Activated CD8-positive, alpha-beta memory T cell treated with anti-CD3 and anti-CD28 coated beads, Interleukin-2, amount 50 U/mL, for 24 hours (primary cell): Measurements from ENCODE around the gene CHD2.
A peak's percentile ranks its signal among the peaks of the same experiment; 100 is the strongest.
"Not testable (repeated sequence)": the region's sequence is repeated elsewhere in the genome, so short reads cannot be mapped to it uniquely, and the experiment has no call there.

Source experiments
- DNase-seq: peaks from one replicate; pipeline ENCODE4 v3.0.0-alpha.2; 2020; ENCODE audit errors: extremely low read depth

CHD2 gene

GRCh38 chr15:92899948-92900730 is at the start of gene CHD2:
CHD2 (plus strand) TSS chr15:92900324; CDS start chr15:92901238, 914 bp downstream.
- DNase-seq = no peak

- DNase-seq = no peak
Measured at GRCh38 chr15:92853222-92853621, 46.9 kb upstream of the CHD2 start.

DNA sequence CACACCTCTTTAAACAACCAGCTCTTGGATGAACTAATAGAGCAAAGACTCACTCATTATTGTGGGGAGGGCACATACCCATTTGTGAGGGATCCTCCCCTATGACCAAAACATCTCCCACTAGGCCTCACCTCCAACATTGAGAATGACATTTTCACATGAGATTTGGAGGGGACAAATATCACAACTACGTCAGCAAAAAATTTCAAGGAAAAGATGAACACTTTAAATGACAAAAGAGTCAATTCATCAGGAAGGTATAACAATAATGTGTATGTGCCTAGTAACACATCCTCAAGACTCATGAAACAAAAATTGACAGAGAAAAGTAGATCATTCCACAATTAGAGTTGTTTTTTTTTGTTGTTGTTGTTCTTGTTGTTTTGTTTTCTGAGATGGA is 38.4 kb upstream of the CHD2 start:
- no peak for DNase-seq

DNA sequence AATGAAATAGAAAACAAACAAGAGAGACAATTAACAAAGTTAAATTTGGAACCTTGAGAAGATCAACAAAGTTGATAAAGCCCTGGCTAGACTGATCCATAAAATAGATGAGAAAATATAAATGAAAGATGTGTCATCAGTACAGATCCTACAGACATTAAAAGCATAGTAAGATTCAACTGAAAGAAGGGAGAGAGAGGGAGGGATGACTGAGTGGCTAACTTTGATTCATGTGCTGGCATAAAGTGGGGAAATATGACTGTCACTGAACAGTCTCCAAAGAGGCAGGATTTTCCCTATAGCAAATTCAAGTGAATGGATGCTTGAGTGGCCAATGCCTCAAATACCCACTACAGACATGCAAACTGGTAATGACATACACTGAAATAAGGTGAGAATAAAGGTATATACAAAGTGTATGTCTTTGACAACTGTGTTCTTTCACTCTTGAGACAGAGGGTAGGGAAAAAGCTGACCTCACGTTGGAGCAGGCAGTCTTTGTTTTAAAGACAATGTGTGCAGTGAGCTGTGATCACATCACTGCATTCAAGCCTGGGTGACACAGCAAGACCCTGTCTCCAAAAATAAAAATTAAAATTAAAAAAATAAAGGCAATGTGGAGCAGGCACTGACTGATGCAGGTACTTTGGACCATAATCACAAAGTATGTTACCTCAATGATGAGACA is 35.9 kb upstream of the CHD2 start:
- no peak for DNase-seq

DNA sequence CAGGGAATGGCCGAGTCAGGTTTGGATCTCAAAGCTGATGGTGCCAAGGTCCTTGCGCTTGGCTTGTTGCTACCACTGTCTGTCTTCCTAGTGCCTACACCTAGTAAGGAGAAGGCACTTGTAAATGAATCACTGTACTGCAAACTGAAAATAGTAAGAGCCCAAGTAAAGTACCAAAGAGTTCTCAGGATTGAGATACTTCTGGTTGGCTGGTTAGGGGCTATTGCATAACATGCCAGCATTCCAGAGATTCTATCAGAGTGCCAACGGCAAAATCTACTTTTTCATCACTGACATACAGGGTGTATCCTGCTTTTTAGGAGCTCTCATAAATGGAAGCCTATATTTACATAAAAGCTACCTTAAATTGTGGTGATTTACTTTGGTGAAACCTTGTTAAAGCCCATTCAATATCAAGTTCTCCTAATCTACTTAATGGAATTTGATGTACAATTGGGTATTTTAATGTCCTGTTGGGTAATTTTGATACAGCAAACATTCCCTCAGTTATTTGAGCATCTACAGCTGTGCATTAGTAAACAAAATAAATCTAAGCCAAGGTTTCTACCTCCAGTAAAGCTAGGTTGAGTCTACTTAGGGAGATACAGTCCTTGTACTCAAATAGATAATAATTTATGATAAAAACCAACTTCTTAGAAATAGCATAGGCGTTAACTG is 30.7 kb upstream of the CHD2 start:
- DNase-seq = no peak

GRCh38 chr15:92870010-92870591 is 30.0 kb upstream of the CHD2 start:
- no peak for DNase-seq

DNA sequence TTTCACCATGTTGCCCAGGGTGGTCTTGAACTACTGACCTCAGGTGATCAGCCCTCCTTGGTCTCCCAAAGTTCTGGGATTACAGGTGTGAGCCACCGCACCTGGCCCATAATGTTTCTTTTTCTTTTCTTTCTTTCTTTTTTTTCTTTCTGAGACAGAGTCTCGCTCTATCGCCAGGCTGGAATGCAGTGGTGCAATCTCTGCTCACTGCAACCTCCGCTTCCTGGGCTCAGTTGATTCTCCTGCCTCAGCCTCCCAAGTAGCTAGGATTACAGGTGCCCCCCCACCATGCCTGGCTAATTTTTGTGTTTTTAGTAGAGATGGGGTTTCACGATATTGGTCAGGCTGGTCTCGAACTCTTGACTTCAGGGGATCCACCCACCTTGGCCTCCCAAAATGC is 27.2 kb upstream of the CHD2 start:
- DNase-seq = not testable (repeated sequence)

- DNase-seq = no peak
Measured at GRCh38 chr15:92877000-92877399, 23.1 kb upstream of the CHD2 start.

DNA sequence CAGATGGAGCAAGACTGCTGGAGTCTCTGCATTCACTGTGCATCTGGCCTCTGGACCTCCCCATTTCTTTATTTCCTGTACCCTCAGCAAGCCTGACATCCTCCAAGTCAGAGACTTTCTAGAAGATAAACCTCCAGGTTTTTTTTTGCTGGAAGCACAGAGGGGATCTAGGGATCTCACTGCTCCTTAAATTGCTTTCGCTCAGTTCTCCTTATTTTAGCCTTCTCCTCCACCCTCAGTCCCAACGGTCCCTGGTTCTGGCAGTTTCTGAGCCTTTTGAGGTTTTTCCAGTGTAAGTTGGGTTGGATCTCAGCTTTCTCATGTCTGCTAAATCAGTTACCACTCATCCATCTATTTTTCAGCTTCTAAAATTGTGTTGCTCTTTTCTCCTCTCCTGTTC is 22.7 kb upstream of the CHD2 start:
- no peak for DNase-seq

DNA sequence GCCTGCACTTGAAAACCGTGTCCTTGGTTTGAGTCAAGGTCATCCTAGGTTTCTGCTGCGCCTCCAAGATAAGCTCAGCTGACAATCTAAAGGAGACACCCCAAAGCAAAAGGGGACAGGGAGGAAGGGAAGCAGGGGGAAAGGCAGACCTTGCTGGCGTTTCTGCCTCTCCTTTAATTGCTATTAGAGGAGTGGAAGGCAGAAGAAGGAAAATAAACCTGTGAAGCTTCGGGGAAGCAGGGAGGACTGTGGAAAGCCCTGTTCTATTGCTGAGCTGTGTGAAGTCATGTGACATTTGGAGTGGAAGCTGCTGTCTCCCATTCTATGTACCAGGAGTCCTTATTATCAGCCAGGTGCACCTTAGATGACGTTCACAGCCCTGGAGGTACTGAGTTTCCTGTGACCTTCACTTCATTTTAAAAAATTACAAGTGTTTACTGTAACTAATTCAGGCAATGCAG is 21.5 kb upstream of the CHD2 start:
- DNase-seq = no peak

DNA sequence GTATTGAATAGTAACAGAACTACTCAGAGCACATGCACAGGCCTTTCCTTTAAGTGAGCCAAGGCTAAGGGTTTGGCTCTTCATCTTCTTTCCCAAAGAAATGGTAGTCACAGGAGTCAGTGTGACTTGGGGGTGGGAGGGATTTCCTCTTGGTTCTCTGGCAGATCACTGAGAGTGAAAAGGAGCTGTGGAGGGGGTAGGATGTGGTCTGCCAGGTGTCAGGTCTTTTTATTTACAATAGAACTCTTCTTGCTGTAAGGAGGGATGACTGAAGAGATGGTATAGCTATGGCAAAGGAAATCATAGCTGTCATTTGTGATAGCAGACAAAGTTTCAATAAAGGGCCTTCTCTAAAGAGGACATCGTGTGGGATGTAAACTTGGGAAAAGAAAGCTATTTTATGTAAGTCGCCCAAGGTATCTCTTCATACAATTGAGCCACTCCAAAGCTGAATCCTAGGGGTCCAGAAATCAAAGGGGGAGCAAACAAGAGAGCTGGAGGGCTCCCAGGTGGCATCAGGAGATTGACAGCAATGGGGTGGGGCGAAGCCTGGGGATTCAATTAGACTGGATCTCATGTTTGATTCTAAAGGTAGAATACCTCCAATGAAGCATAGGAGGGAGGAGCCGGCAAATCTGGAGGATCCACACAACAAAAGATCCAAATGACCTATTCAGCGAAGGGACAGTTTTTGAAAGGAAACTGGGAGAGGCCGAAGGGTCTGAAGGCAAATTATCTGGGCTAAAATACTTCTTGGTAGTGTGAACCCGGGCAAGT is 20.0 kb upstream of the CHD2 start:
- no peak for DNase-seq

DNA sequence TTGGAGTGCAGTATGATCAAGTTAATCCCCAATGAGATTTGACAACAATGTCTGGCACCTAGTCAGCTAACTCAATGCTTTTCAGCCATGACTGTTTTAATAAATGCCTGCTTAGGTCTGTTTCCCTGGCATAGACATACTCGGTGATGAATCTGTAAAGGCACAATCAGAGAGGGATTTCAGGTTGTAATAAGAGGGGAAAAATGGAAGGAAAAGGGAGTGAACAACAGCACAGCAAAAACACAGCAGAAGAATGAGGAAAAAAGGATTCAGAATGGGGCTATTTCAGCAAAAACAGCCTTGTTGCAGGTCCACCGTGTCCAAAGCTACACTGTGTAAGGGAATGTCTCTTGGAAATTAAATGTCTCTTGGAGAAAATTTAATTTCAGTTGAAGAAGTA is 19.3 kb upstream of the CHD2 start:
- DNase-seq = no peak

DNA sequence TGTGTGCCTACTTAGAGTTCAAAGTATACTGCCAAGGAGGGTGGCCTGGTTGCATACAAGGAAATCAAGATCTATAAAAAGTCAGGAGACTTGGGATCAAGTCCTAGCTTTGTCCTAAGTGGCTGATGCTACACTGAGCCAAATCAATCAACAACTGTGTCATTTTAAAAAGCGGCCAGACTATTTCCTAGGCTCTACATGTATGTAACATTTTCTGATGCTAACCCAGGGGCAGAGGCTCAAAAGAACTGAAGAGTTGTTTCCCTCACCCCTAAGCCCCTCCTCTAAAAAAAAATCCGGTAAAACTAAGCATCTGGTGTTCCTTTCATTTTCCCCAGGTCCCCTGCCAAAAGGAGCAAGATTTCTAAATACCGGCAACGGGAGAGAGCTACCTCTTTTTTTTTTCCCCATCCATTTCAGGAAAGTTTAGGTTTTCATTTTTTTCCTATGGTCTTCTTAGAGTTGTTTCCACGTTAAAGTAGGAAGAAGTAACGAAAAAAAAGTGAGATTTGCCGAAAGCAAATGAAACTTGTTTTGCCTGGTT is 18.8 kb upstream of the CHD2 start:
- DNase-seq = no peak

- peak; percentile 98 for DNase-seq
Measured at GRCh38 chr15:92881802-92882696, 18.1 kb upstream of the CHD2 start.

DNA sequence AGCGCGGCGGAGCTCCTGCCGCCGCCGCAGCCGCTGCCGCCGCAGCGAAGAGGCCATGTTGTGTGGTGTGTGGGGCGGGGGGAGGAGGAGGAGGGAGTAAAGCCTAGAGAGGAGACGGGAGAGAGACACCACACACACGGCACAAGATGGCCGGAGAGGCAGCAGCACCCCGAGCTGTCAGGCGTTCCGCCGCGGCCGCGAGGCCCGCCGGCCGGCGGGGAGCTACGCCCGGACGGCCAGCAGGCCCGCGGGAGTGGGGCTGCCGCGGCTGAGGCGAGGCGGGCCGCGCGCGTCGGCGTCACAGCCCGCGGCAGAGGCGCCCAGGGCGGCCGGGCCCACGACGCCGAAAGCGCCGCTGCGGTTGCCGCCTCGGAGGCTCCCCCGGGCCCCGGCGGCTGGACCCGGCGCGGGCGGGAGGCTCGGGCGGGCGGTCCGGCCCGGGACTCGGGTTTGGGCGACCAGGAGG is 17.4 kb upstream of the CHD2 start:
- DNase-seq = no peak

GRCh38 chr15:92883163-92883875 is 16.8 kb upstream of the CHD2 start:
- no peak for DNase-seq

- DNase-seq = no peak
Measured at GRCh38 chr15:92883876-92884435, 16.2 kb upstream of the CHD2 start.

DNA sequence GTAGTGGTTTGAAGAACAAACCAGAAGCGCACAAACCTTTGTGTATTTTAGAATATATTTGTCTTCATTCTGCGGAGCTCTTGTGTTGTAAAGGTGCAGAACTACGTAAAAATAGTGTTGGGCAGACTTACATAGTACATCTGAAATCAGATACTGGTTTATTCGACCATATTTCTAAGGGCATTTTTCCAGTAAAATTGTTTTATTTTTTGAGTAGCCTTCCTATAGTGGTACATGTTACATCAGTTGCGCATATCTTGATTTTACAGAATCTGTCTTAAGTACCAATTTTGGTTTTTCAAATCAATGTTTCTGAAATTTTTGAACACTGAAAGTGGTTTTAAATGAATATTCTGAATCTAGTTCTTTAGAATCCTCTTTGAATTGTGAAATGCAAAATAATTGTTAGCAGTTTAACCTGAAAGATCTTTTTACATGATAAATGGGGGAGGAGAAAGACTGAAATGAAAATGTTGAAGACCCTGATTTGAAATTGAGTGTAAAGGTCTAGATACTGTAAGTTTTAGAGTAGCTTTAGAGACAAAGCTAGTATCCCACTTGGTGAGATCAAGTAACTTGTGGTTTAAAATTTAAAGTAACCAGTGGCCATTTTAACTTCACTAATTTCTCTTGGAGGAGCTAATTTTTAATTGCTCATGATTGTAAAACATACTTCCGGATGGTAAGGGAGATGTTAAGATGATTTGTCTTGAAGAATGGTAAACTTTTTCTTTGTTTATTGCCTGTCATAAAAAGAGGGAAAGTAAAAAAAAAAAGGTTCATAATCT is 15.5 kb upstream of the CHD2 start:
- DNase-seq = no peak
